IMR-90 (cell line): ENCODE data around the gene BHLHA15. TPM values are rescaled to one million over a fixed set of nuclear protein-coding genes. Genes with fewer than 3 reads are reported as not detected.
A peak's percentile ranks its signal among the peaks of the same experiment; 100 is the strongest.

Experiments used
- ATAC-seq: fragments of 200-7000 bp; cut with Tn5 transposase; 2 replicates; pipeline ENCODE4 v1.9.1; 2020; ENCODE audit warnings: low read depth, mild to moderate bottlenecking, moderate library complexity
- Bru-seq: library from RNA; stranded (reverse); fragments of 400-500 nt; gene quantifications from one replicate; lab custom pipeline; 2021; lab: Mats Ljungman, UMichigan
- BruChase-seq, 2 experiments: library from RNA; stranded (reverse); fragments of 400-500 nt; gene quantifications; one replicate each; lab custom pipeline; 2021; lab: Mats Ljungman, UMichigan
- BruUV-seq: library from RNA; stranded (reverse); fragments of 400-500 nt; replicated peaks from 2 replicates; lab custom pipeline; 2021; lab: Mats Ljungman, UMichigan
- CTCF ChIA-PET: fragments of 300-600 bp; formaldehyde crosslinking; extraction: SDS; loops from one replicate; lab custom pipeline; 2021; ENCODE audit warnings: antibody characterized with exemption; lab: Yijun Ruan, JAX
- POLR2A ChIA-PET: fragments of 300-600 bp; sonication (Branson Sonifier 250); formaldehyde crosslinking; loops from one replicate; lab custom pipeline; 2022; ENCODE audit warnings: antibody characterized with exemption; ENCODE audit not compliant: unreplicated experiment; lab: Charles Lee
- DNase-seq: peaks from one replicate; pipeline ENCODE4 v3.0.0; 2013
- H2AFZ ChIP-seq: replicated peaks from 2 replicates; pipeline ENCODE3; 2013; ENCODE audit warnings: low read length, mild to moderate bottlenecking; ENCODE audit not compliant: poor library complexity
- H2AK5ac ChIP-seq: 2 replicates; pipeline ENCODE4 v1.6.1; 2013; ENCODE audit warnings: low read depth, low read length, inconsistent platforms
- H2AK9ac ChIP-seq: replicated peaks from 2 replicates; pipeline ENCODE3; 2013; ENCODE audit warnings: mild to moderate bottlenecking, low read depth, low read length, moderate library complexity; ENCODE audit not compliant: poor library complexity
- H2BK120ac ChIP-seq: 2 replicates; pipeline ENCODE4 v1.6.1; 2013; ENCODE audit warnings: low read depth, low read length, inconsistent platforms
- H2BK15ac ChIP-seq: 3 replicates; pipeline ENCODE4 v1.6.1; 2013; ENCODE audit warnings: low read depth, low read length, inconsistent platforms
- H2BK20ac ChIP-seq: 2 replicates; pipeline ENCODE4 v1.6.1; 2013; ENCODE audit warnings: low read depth, mild to moderate bottlenecking, inconsistent platforms, low read length, moderate library complexity
- H2BK5ac ChIP-seq: 2 replicates; pipeline ENCODE4 v1.6.1; 2013; ENCODE audit warnings: mild to moderate bottlenecking, low read depth, low read length, inconsistent platforms; ENCODE audit not compliant: poor library complexity, severe bottlenecking
- H3K14ac ChIP-seq: replicated peaks from 2 replicates; pipeline ENCODE4 v1.6.1; 2013; ENCODE audit warnings: low read depth, low read length, inconsistent platforms
- H3K18ac ChIP-seq: 2 replicates; pipeline ENCODE4 v1.6.1; 2013; ENCODE audit warnings: low read depth, low read length, control low read depth
- H3K23ac ChIP-seq: 2 replicates; pipeline ENCODE4 v1.6.1; 2013; ENCODE audit warnings: low read depth, low read length, inconsistent platforms
- H3K27ac ChIP-seq: 2 replicates; pipeline ENCODE4 v1.5.1; 2013; ENCODE audit warnings: mild to moderate bottlenecking, control low read depth, low read length; ENCODE audit not compliant: insufficient read depth
- H3K27me3 ChIP-seq: 2 replicates; pipeline ENCODE4 v1.6.1; 2013; ENCODE audit warnings: low read length; ENCODE audit not compliant: control insufficient read depth, insufficient read depth
- H3K36me3 ChIP-seq: 2 replicates; pipeline ENCODE4 v1.6.1; 2013; ENCODE audit warnings: low read length, mixed read lengths; ENCODE audit not compliant: control insufficient read depth, insufficient read depth
- H3K4ac ChIP-seq: 2 replicates; pipeline ENCODE4 v1.6.1; 2013; ENCODE audit warnings: low read depth, low read length, inconsistent platforms
- H3K4me1 ChIP-seq: 2 replicates; pipeline ENCODE4 v1.6.1; 2013; ENCODE audit warnings: low read length, mixed read lengths; ENCODE audit not compliant: control insufficient read depth, insufficient read depth
- H3K4me2 ChIP-seq: 2 replicates; pipeline ENCODE4 v1.6.1; 2013; ENCODE audit warnings: low read depth, mild to moderate bottlenecking, control low read depth, low read length, moderate library complexity
- H3K4me3 ChIP-seq: 2 replicates; pipeline ENCODE4 v1.5.1; 2013; ENCODE audit warnings: low read depth, mild to moderate bottlenecking, control low read depth, low read length, moderate library complexity; ENCODE audit not compliant: insufficient read depth
- H3K56ac ChIP-seq: 2 replicates; pipeline ENCODE4 v1.6.1; 2013; ENCODE audit warnings: low read length, inconsistent platforms; ENCODE audit not compliant: insufficient read depth; ENCODE audit errors: extremely low read depth
- H3K79me1 ChIP-seq, 2 experiments: 2 replicates each; pipeline ENCODE4 v1.6.1; 2013; ENCODE audit warnings: low read length in 2 of 2, inconsistent platforms in 1 of 2, low read depth in 1 of 2
- H3K9ac ChIP-seq: 2 replicates; pipeline ENCODE4 v1.6.1; 2013; ENCODE audit warnings: low read depth, low read length, control low read depth
- H3K9me1 ChIP-seq: 2 replicates; pipeline ENCODE4 v1.6.1; 2013; ENCODE audit warnings: low read length, inconsistent platforms; ENCODE audit not compliant: insufficient read depth
- H3K9me3 ChIP-seq: 2 replicates; pipeline ENCODE4 v1.6.1; 2013; ENCODE audit warnings: low read length; ENCODE audit not compliant: control insufficient read depth, insufficient read depth
- H4K20me1 ChIP-seq: 2 replicates; pipeline ENCODE4 v1.6.1; 2013; ENCODE audit warnings: low read length, inconsistent platforms; ENCODE audit not compliant: insufficient read depth
- H4K5ac ChIP-seq: 2 replicates; pipeline ENCODE4 v1.6.1; 2013; ENCODE audit warnings: mild to moderate bottlenecking, low read depth, low read length, control low read depth
- H4K8ac ChIP-seq, 2 experiments: 2 replicates each; pipeline ENCODE4 v1.6.1; 2013; ENCODE audit warnings: low read depth in 2 of 2, low read length in 2 of 2, control low read depth in 1 of 2, inconsistent platforms in 1 of 2
- H4K91ac ChIP-seq: 2 replicates; pipeline ENCODE4 v1.6.1; 2013; ENCODE audit warnings: low read depth, low read length, inconsistent platforms; ENCODE audit not compliant: insufficient read depth
- BHLHE40 ChIP-seq: fragments of 150-350 bp; IDR thresholded peaks from 2 replicates; pipeline ENCODE4 v1.6.1; 2016; ENCODE audit warnings: mild to moderate bottlenecking, low read depth, low read length
- CEBPB ChIP-seq: IDR thresholded peaks from 2 replicates; pipeline ENCODE4 v1.6.1; 2012; ENCODE audit warnings: low read depth, low read length, improper control_type of control experiment
- CHD1 ChIP-seq: IDR thresholded peaks from 2 replicates; pipeline ENCODE4 v1.6.1; 2012; ENCODE audit warnings: low read depth, low read length, improper control_type of control experiment
- FOS ChIP-seq: fragments of 150-350 bp; IDR thresholded peaks from 2 replicates; pipeline ENCODE4 v1.6.1; 2016; ENCODE audit warnings: low read depth, low read length
- MAFK ChIP-seq: IDR thresholded peaks from 2 replicates; pipeline ENCODE4 v1.6.1; 2012; ENCODE audit warnings: low read depth, low read length, improper control_type of control experiment
- POLR2A ChIP-seq: IDR thresholded peaks from 2 replicates; pipeline ENCODE4 v1.6.1; 2012; ENCODE audit warnings: mild to moderate bottlenecking, low read depth, low read length
- RCOR1 ChIP-seq: IDR thresholded peaks from 2 replicates; pipeline ENCODE4 v1.6.1; 2012; ENCODE audit warnings: mild to moderate bottlenecking, low read length, improper control_type of control experiment; ENCODE audit not compliant: insufficient replicate concordance
- RFX5 ChIP-seq: IDR thresholded peaks from 2 replicates; pipeline ENCODE4 v1.8.0; 2012; ENCODE audit warnings: low read depth, mild to moderate bottlenecking, low read length, moderate library complexity
- SMC3 ChIP-seq: fragments of 150-350 bp; IDR thresholded peaks from 2 replicates; pipeline ENCODE4 v1.6.1; 2016; ENCODE audit warnings: low read depth, mild to moderate bottlenecking, antibody characterized with exemption, low read length, moderate library complexity
- WGBS, 2 experiments: methylation state at CpG; one replicate each; pipeline versions ENCODE4 v1.1.5 to v1.1.7; 2013; ENCODE audit warnings: missing lambda C conversion rate in 2 of 2; ENCODE audit not compliant: insufficient read length in 1 of 2; ENCODE audit errors: extremely low coverage in 2 of 2; 5-methylcytosine and 5-hydroxymethylcytosine counted together
- dilution Hi-C: fragments of 300-500 bp; cut with HindIII; formaldehyde crosslinking; loops from one replicate; pipeline ENCODE4 v1.14.3; 2018; ENCODE audit warnings: low sequenced_read_pairs; ENCODE audit not compliant: unreplicated experiment
- in situ Hi-C: fragments of 300-500 bp; cut with MboI; formaldehyde crosslinking; loops from 3 replicates; pipeline ENCODE4 v1.14.3; 2019; ENCODE audit warnings: low sequenced_read_pairs, inconsistent platforms, mixed read lengths
- intact Hi-C: fragments of 100-400 bp; cut with micrococcal nuclease; formaldehyde crosslinking; loops from 2 replicates; pipeline ENCODE4 v1.10.0; 2022
- long read RNA-seq: library from polyadenylated mRNA; unstranded; transcript quantifications from one replicate; pipeline ENCODE4 v2.0.0, GENCODE V29; 2021; ENCODE audit not compliant: unreplicated experiment
- polyA plus RNA-seq, 3 experiments: library from polyadenylated mRNA; depleted of rRNA; stranded (reverse); fragments of >200 nt; gene quantifications; 2 replicates each; pipeline ENCODE4 v1.2.3, GENCODE V29; 2012; ENCODE audit warnings: low replicate concordance in 1 of 3
- total RNA-seq: library from RNA; depleted of rRNA; stranded (reverse); fragments of >200 nt; gene quantifications from 2 replicates; pipeline ENCODE4 v1.2.3, GENCODE V29; 2012; rRNA removed

Gene BHLHA15
- total RNA-seq (not detected in 2 replicates), polyA plus RNA-seq (2012; rRNA removed) (not detected in 2 replicates), Bru-seq, nascent RNA (not detected), BruChase-seq, experiment 1, labeled RNA remaining after a 6-hour chase (not detected), BruChase-seq, experiment 2, labeled RNA remaining after a 2-hour chase (not detected)
- polyA plus RNA-seq (2012; cell fraction: cytosol; rRNA removed), result 0.11 and 0.22 TPM in 2 replicates
- polyA plus RNA-seq (2012; cell fraction: nucleus; rRNA removed; ENCODE audit: low replicate concordance), result 0.27 TPM in 1 of 2 replicates, not detected in the other
- long read RNA-seq, result 0 reads

GRCh38 chr7:98211221-98211675 lies at the start of gene BHLHA15:
TSS of gene BHLHA15 (plus strand) at chr7:98211439. CDS start at chr7:98212310, 871 bp downstream.
- no peaks in the 10 kb centered on the region for H4K20me1 ChIP-seq
- peak within 1 kb of the TSS; percentile 63 for H2AFZ ChIP-seq
- no peaks in the 10 kb centered on the region for H3K27me3 ChIP-seq
- no peak within 1 kb of the TSS for H4K91ac ChIP-seq
- peak within 1 kb of the TSS in 1 of 2 experiments; percentile 4; a peak in 1 of 4 replicates for H4K8ac ChIP-seq
- dilution Hi-C loops (no loop called here), intact Hi-C loops (no loop called here), in situ Hi-C loops (no loop called here)
- H3K23ac ChIP-seq, result no peak within 1 kb of the TSS
- TF ChIP-seq CEBPB (no peak), CHD1 (no peak), RCOR1 (no peak), SMC3 (no peak), BHLHE40 (no peak), POLR2A (no peak), RFX5 (no peak), MAFK (no peak), FOS (no peak)
- H4K5ac ChIP-seq, result no peak within 1 kb of the TSS
- DNase-seq (no peak), ATAC-seq (peak; percentile 53; the same call in 1 of the 2 replicates)
- peak within 1 kb of the TSS; percentile 8; the same call in 1 of the 2 replicates for H2AK5ac ChIP-seq
- CTCF ChIA-PET, result no interaction called here
- H3K36me3 ChIP-seq, result peaks cover 11% of the 10 kb centered on the region
- H3K4me1 ChIP-seq, result no peaks in the 10 kb centered on the region
- peak within 1 kb of the TSS; percentile 61 for H3K4me2 ChIP-seq
- no peak within 1 kb of the TSS for H3K14ac ChIP-seq
- H2BK15ac ChIP-seq, result no peak within 1 kb of the TSS
- no peak within 1 kb of the TSS for H3K27ac ChIP-seq
- H3K9ac ChIP-seq, result no peak within 1 kb of the TSS
- WGBS, 2 experiments, result 19% methylated on average over 5 of the region's 45 CpGs; no CpG with 5 or more reads in 1 of the 2 experiments
- peak within 1 kb of the TSS; percentile 72 for H2AK9ac ChIP-seq
- H3K9me1 ChIP-seq, result no peaks in the 10 kb centered on the region
- peak within 1 kb of the TSS; percentile 20 for H3K4me3 ChIP-seq
- no peak within 1 kb of the TSS for H3K18ac ChIP-seq
- H3K4ac ChIP-seq, result no peak within 1 kb of the TSS
- no peak within 1 kb of the TSS for H3K56ac ChIP-seq
- H2BK120ac ChIP-seq, result no peak within 1 kb of the TSS
- no peaks in the 10 kb centered on the region for H3K79me1 ChIP-seq
- POLR2A ChIA-PET, result no interaction called here
- no TSS peak for BruUV-seq
- no peak within 1 kb of the TSS for H2BK5ac ChIP-seq
- no peaks in the 10 kb centered on the region for H3K9me3 ChIP-seq
- no peak within 1 kb of the TSS for H2BK20ac ChIP-seq
